GM21381 (cell line): Measurements from ENCODE around the gene PACSIN3.
"Not testable (repeated sequence)": the region's sequence is repeated elsewhere in the genome, so short reads cannot be mapped to it uniquely, and the experiment has no call there.

Experiments
- ATAC-seq: cut with Tn5 transposase; IDR thresholded peaks from one replicate; pipeline ENCODE4 v1.9.1; 2021; ENCODE audit warnings: mild to moderate bottlenecking, moderate library complexity; ENCODE audit not compliant: unreplicated experiment

The PACSIN3 gene

DNA sequence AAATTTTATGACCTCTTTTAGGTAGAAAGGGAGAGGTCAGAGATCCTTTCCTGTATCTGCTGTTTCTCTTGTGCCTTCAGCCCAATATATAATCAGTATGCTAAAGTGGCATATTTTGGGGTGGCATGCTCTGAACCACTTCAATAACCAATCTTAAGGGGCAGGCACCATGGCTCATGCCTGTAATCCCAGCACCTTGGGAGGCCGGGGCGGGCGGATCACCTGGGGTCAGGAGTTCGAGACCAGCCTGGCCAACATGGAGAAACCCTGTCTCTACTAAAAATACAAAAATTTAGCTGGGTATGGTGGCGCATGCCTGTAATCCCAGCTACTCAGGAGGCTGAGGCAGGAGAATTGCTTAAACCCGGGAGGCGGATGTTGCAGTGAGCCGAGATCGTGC, 11.9 kb upstream of the PACSIN3 start:
- ATAC-seq, result not testable (repeated sequence)

DNA sequence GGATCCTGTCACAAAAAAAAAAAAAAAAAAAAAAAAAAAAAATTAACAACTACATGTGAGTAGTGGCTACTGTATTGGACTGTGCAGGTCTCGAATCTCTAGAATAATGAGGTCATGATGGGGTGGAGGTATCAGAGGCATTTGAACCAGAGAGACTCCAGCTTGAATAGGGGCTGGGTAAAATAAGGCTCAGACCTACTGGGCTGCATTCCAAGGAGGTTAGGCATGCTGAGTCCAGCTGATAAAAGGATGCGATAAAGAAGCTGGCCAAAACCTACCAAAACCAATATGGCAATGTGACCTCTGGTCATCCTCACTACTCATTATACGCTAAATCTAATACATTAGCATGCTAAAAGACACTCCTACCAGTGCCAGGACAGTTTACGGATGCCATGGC, 5.9 kb upstream of the PACSIN3 start:
- ATAC-seq, result no peak

DNA sequence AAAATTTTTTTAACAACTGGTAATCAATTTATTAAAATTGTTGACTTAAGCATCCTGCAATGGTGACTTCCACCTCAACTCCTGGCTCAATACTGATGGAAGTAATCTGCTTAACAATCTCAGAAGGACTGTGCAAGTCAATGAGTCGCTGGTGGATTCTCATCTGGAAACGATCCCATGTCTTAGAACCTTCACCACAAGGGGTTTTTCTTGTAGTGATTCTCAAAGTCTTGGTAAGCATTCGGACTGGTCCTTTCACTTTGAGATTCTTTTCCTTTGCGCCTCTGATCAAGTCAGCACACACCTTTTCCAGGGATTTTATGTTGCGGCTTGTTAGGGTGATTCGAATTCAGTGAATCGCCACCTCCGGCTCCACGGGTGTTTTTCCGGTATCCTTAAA, 4.9 kb upstream of the PACSIN3 start:
- not testable (repeated sequence) for ATAC-seq

DNA sequence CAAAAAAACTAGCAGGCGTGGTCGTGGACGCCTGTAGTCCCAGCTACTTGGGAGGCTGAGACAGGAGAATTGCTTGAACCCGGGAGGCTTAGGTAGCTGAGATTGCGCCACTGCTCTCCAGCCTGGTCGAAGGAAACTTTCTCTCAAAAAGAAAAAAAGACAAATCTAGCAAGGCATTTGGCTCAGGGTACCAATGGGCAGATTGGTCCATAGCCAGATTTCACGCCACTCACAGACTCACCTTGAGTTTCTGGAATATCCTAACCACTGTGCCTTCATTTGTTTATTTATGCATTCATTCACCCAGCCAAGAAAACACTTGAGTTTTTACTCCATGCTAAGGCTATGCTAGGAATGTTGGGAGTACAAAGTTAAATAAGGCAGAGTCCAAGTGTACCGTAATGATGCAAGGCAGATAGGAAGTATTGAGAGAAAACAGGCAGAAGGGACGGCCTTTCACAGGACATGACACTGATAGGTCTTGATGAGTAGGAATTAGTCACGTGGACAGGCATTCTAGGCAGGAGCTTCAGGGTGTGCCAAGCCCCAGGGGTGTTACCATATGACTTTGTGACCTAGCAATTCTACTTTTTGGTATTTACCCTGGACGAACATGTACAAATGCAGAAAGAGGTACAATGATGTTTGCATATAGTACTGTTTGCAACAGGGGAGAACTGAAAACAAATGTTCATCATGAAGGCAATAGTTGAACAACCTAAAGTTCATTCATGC, 3.0 kb upstream of the PACSIN3 start:
- no peak for ATAC-seq

DNA sequence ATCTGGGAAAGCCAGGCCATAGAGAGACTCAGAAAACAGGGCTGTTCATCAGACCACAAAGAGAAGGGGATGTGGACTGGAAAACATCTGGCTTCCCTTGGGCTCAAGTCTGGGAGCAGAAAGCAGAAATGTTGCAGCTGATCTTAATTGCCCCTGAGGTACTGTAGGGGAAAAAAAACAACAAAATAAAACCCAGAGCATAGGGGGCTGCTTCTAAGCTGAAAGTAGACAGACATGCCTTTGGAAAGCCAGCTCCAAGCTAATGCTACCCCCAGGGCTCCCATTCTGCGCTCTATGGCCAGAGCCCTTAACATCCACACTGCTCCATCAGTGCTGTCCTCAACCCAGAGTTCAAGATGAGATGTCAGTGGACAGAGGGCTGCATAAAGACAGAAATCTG, 2.0 kb upstream of the PACSIN3 start:
- ATAC-seq, result no peak

DNA sequence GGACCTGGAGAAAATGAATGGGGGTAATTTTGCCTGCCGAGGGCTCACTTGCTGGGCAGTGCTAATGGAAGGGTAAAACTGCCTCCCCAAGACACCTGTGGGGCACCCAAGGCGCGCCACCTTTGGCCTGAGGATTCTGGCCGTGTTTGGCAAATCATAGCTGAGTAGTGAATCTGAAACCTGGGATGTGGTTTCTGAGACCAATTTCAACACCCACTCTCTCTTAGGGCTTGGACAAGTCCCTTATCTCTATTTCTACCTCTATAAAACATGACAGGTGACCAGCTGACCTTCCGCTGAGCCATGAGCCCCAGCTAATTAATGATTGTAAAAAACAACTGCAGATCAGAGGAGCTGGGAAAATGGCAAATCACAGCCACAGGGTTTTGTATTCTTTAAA, 1.5 kb upstream of the PACSIN3 start:
- ATAC-seq, result no peak

DNA sequence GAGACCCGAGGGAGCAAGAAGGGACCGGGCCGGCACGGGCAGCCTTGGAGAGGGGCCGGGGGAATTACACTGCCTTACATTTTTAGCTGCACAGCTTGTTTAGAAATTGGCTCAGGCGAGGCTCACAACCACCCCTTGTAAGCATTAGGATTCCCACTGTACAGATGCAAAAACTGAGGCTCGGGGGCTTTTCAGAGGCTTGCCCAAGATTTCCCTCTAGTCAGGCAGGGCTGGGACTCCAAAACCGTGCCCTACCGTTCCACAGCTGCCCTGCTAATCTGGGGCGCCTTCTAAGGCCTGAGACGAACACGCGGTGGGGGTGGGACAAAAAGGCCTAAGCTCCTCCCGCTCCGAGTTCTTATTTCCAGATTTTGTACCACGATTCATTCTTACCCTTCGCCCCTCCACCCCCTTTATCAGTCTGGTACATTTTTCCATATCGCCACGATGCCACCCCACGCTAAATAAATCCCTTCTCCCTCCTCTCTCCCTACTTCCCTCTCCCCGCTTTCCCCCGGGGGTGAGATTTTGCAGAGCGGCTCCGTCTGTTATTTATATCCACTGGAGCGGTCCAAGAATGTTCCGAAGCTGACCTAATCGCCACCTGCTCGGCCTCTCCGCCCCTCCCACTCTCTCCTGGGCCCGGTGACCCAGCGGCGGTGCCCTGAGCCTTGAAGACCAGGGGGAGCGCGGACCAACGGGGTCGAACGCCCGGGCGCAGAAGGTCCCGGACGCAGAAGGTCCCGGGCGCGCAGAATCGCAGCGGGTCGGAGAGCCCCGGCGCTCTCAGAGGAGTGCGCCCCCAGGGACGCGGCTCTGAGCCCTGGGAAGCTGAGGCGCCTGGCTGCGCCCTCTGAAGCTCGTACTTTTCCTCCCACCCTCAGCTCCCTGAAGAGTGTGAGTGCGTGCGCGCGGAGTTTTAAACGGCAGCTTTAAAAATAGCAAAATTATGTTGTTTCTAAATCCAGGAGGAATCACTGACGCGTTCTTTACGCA, 764 bp upstream of the PACSIN3 start:
- ATAC-seq, result no peak

DNA sequence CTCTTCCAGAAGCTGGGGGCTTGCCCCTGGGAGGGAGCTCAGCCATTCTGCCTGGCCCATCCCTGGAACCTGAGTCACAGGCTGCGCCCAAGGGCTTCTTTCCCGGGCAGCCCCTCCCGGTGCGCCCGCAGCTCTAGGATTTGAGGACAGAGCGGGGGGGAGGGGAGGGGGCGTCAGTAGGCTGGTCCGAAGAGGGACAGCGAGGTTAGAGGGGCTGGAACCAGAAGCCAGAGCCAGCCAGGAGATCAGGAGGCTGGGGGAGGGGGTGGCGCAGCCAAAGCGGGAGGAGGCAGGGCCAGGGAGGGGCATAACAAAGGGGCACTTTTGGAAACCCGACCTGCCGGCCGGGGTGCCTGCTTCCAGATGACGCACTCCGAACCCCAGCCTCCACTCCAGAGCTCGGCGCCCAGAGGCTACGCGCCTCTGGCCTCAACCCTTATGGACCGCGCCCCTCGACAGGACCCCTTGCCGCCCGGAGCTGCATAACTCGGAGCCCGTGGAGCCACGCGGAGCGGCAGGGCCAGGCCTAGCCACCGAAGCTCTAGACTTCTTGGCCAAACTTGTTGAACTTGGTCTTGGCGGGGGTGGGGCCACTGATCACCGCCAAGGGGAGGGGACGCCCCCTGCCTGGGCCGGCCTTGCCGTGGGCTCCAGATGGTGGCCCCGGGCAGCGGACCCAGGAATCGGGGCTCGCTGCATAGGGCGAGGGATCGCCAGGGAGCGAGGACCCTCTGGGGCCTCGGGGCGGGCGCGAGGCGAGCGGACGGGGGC, 744 bp downstream of the PACSIN3 start:
- ATAC-seq, result no peak

DNA sequence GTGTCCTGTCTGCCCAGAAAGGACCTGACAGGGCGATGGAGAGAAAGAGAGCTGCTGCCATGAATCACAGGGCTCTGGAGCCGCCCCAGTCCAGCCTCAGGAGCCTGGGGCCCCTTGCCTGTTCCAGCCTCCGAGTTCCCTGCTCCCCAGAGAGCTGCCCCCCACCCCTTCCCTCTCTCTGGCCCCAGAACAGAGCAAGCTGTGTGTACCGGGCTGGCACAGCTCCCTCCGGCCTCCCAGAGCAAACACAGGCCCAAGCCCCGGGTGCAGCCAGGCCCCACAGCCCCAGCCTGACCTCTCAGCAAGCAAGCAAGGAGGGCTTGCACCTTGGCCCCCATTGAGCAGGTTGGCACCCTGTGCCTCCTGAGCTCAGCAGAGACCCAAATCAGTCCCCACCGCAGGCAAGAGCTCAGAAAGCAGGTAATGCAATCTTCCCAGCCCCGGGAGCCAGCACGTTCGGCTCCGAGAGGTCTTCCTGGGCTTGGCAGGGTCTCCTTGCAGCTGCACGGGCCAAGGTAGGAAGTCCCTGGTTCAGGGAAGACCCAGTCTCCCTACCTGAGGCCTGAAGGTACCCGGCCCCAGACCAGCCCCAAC, 1.4 kb downstream of the PACSIN3 start:
- no peak for ATAC-seq

DNA sequence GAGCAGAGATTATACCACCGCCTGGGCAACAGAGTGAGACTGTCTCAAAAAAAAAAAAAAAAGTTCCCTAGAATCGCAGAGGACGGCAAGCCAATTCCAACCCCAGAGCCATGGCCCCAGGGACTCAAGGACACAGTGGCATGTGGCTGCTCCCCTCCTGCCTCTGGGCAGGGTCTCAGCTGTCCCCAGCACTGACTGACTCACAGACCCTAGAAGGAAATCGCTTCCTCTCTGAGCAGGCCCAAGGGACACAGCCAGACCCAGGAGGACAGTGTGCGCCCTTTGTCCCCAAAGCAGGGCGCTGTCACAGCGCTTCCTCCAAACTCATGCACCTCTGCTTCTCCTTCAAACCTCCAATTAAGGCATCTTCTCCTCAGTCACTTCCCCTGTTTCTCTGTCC, 2.3 kb downstream of the PACSIN3 start:
- no peak for ATAC-seq

DNA sequence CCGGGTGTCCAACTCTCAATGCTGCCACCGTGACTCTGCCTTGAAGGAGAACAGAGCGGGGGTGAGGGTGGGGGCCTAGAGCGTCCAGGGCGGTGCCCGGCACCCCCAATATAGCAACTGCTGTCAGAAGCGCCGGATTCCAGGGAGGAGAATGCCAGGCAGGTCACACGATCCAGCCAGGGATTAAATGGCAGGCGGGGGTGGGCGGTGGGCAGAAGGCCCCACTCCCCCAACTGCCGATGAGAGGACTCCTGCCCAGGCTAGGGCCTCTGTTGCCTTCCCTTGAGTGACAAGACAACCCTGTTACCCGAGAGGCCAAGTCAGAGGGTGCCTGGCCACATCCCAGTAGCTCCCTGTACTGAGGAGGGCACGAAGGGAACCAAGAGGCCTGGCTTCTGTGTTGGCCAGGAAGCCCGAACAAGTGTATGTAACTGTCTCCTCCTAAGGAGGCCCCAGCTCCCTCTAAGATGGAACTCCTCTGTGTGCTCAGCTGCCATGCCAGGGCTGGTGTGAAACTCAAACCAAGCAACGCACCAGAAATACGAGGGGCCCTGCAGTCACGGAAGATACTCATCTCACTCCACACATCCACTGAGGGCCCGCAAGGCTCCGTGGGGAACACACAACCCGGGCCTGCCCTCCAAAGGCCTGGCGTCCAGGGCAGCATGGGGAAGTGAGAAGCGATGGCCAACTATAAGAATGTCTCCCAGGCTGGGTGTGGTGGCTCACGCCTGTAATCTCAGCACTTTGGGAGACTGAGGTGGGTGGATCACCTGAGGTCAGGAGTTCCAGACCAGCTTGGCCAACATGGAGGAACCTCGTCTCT, 3.0 kb downstream of the PACSIN3 start:
- no peak for ATAC-seq

DNA sequence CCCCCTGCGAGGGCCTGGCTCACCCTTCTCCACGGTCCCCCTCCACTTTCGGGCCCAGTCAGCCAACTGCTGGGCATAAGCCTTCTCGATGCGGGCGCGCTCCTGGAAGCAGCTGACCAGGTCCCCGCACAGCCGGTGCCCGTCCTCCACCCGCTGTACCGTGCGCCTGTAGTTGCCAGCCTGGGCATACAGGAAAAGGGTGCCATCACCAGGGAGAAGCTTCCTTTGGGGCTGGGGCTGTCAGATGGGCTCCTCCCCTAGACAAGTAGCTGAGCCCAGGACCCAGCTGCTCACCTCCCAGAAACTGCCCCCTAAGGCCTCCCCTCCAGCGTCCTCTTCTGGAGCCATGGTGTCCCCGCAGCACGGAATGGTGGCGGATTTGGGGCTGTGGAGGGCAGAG, 3.9 kb downstream of the PACSIN3 start:
- ATAC-seq, result no peak

DNA sequence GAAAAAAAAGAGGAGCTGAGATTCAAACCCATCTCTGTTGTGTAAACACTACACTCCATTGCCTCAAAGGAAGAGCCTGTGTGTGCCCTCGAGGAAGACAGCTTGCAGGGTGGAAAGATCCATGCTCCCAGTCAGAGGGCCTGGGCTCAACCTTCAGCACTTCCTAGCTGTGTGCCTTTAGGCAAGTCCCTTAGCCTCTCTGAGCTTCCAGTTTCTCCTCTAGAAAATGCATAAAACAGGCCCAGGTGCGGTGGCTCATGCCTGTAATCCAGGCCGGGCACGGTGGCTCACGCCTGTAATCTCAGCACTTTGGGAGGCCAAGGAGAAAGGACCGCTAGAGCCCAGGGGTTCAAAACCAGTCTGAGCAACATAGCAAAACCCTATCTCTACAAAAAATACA, 5.0 kb downstream of the PACSIN3 start:
- no peak for ATAC-seq

DNA sequence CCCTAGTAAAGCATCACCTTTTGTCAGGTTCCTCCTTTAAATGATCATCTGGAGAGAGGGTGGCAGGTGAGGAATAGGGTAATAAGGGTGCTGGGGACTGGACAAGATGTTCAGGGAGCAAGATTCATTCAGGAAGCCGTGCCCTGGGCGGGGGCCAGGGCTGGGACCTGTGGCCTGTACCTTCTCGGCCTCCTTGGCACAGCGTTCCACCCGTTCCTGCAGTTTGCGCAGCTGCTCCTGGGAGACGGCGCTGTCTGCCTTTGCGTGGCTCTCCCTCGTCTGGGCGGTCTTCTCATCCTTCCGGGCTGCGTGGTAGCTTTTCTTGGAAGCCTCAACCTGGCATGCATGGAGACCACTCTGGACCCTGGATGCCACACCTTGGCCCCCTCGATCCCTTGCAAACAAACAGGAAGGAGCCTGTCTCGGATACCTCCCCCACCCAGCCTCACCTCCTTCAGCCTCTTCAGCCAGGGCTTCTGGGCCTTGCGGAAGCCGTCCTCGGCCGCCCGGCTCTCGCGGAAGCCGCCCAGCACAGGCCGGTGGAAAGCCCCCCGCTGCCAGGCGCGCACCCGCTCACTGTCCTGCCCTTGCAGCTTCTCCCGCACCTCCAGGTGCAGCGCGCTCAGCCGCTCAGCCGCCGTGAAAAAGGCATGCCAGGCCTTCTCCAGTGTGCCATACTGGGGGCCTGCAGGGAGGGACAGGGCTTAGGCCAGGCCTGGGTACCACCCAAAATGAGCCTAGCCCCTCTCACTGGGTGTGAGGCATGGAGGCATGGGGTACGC, 6.0 kb downstream of the PACSIN3 start:
- no peak for ATAC-seq

DNA sequence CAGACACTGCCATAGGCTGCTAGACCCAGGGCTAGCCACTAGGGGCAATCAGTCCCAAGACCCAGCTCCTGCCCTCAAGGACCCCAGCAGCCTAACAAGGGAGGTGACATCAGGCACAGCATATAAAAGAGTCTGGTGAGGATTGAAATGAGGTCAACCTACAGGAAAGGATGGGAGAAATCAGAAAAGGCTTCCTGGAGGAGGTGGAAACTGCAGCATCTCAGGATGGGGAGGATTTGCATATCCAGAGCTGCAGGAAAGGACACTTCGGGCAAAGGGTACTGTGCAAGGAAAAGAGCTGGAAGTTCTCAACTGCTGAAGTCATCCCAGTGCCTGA, 6.6 kb downstream of the PACSIN3 start:
- no peak for ATAC-seq

DNA sequence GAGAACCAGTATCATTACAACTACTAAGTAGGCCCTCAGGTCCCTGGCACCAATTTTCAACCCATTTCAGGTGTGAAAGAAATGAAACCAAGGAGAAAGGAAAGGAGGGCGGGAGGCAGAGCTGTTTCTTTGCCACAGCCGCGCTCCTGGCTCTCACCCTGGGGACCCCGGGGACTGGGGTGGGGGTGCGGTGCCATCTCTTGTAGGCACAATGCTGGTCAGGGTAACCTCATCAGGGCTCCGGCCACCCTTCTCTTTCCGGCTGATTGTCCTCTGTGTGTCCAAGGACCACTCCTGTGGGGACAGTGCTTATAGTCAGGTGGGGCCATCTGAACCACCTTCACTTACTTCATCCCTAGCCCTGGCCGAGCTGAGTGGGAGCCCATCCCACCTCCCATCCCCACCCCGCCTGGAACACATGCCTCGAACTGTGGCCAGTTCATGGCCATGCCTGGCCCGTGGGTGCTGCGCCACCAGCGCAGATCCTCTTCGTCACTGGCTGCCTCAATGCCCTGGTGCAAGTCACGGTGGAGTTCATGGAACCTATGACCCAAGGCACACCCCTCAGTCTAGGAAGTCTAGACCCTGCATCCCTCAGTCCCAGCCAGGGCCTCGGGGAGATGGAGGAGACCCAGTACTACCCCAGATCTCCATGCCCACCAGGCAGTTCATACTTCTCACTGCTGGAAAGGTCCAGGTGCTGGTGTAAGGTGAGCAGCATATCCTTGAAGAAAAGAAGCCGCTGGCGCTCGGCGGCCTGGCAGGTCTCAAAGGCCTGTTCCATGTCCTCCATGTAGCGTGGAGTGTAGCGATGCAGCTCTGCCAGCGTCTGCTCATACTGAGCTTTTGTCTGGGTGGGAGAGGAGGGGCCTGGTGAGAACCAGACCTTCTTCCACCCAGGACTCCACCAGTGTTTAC, 7.2 kb downstream of the PACSIN3 start:
- no peak for ATAC-seq

DNA sequence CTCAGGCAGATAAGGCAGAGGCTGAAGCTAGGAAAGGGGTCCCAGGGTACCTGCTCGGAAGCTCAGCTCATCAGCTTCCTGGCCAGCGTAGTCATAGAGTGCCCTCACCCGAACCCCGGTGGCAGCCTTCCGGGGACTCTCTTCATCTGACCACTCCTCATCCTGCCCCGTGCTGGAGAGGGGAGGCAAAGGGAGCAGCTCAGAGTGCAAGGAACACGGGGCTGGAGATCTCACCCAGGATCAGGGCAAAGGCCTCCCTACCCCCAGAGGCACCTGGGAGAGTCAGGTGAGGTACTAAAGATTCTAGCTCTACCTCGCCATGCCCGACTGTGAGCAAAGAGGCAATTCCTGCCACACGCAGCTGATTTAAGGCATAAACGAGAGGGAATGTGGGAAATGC, 7.9 kb downstream of the PACSIN3 start:
- ATAC-seq, result no peak

DNA sequence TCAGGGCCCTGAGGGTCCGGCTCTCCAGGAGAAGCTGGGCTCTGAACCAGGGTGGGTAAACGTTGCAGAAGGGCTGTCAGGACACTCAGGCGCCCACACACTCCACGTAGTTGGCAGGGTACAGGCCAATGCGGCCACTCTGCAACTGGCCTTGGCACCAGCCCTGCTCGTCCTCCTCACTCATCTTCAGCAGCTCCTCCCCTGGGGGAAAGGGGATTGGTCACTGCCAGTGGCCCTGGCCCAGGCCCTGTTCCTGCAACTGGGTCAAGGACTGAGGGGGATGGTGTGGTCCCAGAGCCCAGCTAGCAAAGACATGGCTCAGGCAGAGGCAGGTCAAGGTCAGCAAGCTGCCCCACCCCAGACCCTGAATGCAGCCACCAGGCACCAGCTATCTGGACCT, 8.4 kb downstream of the PACSIN3 start:
- no peak for ATAC-seq
